Chondrocyte (in vitro differentiated cells): ENCODE results near the gene PTPN7. TPM values are rescaled to one million over a fixed set of nuclear protein-coding genes. Genes with fewer than 3 reads are reported as not detected.

Experiments
- DNase-seq: peaks from one replicate; pipeline ENCODE4 v3.0.0; 2021; ENCODE audit warnings: mixed read lengths, low spot score
- H3K27ac Mint-ChIP-seq: one replicate; pipeline ENCODE4 v1.8.0; 2021; ENCODE audit warnings: mild to moderate bottlenecking, moderate library complexity, mixed read lengths; ENCODE audit not compliant: unreplicated experiment
- H3K27me3 Mint-ChIP-seq: 2 replicates; pipeline ENCODE4 v1.8.0; 2021; ENCODE audit warnings: low read depth, mixed read lengths
- H3K36me3 Mint-ChIP-seq: 2 replicates; pipeline ENCODE4 v1.8.0; 2021; ENCODE audit warnings: low read depth, mixed read lengths
- H3K4me1 Mint-ChIP-seq: 2 replicates; pipeline ENCODE4 v1.8.0; 2021; ENCODE audit warnings: low read depth, mild to moderate bottlenecking, mixed read lengths
- H3K4me3 Mint-ChIP-seq: one replicate; pipeline ENCODE4 v1.8.0; 2021; ENCODE audit warnings: mild to moderate bottlenecking, moderate library complexity, mixed read lengths; ENCODE audit not compliant: unreplicated experiment
- H3K9me3 Mint-ChIP-seq: 2 replicates; pipeline ENCODE4 v1.8.0; 2021; ENCODE audit warnings: low read depth, mixed read lengths
- CTCF ChIP-seq: fragments of 200-600 bp; sonication (generic); IDR thresholded peaks from 2 replicates; pipeline ENCODE4 v1.5.0; 2021; ENCODE audit warnings: antibody characterized with exemption, mild to moderate bottlenecking, moderate library complexity
- total RNA-seq: library from RNA; stranded (reverse); gene quantifications from 3 replicates; pipeline ENCODE4 v1.2.1, GENCODE V29; 2021

PTPN7 gene
- total RNA-seq, 1 donor from 2014 or later: not detected

GRCh38 chr1:202154148-202154765 is 6.1 kb downstream of the PTPN7 start:
- Mint-ChIP-seq H3K4me3 (no peak overlapping the region), H3K9me3 (no peaks in the 10 kb centered on the region), H3K36me3 (no peaks in the 10 kb centered on the region), H3K27me3 (no peaks in the 10 kb centered on the region), H3K4me1 (peaks cover 16% of the 10 kb centered on the region), H3K27ac (no peak overlapping the region)
- DNase-seq: no peak
- no peak for TF ChIP-seq CTCF

GRCh38 chr1:202153284-202153683 is 7.1 kb downstream of the PTPN7 start:
- H3K36me3 Mint-ChIP-seq: no peaks in the 10 kb centered on the region
- no peak for TF ChIP-seq CTCF
- no peak overlapping the region for H3K4me3 Mint-ChIP-seq
- peaks cover 18% of the 10 kb centered on the region for H3K4me1 Mint-ChIP-seq
- no peak for DNase-seq
- no peaks in the 10 kb centered on the region for H3K27me3 Mint-ChIP-seq
- no peak overlapping the region for H3K27ac Mint-ChIP-seq
- no peaks in the 10 kb centered on the region for H3K9me3 Mint-ChIP-seq

GRCh38 chr1:202152399-202152798 is 8.0 kb downstream of the PTPN7 start:
- Mint-ChIP-seq H3K27ac (no peak overlapping the region), H3K4me3 (no peak overlapping the region), H3K27me3 (no peaks in the 10 kb centered on the region), H3K36me3 (no peaks in the 10 kb centered on the region), H3K4me1 (peaks cover 18% of the 10 kb centered on the region), H3K9me3 (no peaks in the 10 kb centered on the region)
- no peak for DNase-seq
- TF ChIP-seq CTCF: no peak

- Mint-ChIP-seq H3K27me3 (no peaks in the 10 kb centered on the region), H3K4me1 (peaks cover 18% of the 10 kb centered on the region), H3K9me3 (no peaks in the 10 kb centered on the region), H3K4me3 (no peak overlapping the region), H3K36me3 (no peaks in the 10 kb centered on the region), H3K27ac (no peak overlapping the region)
- DNase-seq: no peak
- no peak for TF ChIP-seq CTCF
Observed at GRCh38 chr1:202151045-202151444, 9.4 kb downstream of the PTPN7 start.

- DNase-seq: no peak
- H3K36me3 Mint-ChIP-seq: no peaks in the 10 kb centered on the region
- H3K27ac Mint-ChIP-seq: no peak overlapping the region
- H3K4me1 Mint-ChIP-seq: peaks cover 18% of the 10 kb centered on the region
- no peak overlapping the region for H3K4me3 Mint-ChIP-seq
- TF ChIP-seq CTCF: no peak
- no peaks in the 10 kb centered on the region for H3K27me3 Mint-ChIP-seq
- H3K9me3 Mint-ChIP-seq: no peaks in the 10 kb centered on the region
Observed at GRCh38 chr1:202150602-202151001, 9.8 kb downstream of the PTPN7 start.
